Endothelial cell of umbilical vein (primary cell): ENCODE data around the gene VPS13A. TPM values are rescaled to one million over a fixed set of nuclear protein-coding genes. Genes with fewer than 3 reads are reported as not detected.
A peak's percentile ranks its signal among the peaks of the same experiment; 100 is the strongest.

Source experiments
- BruUV-seq: library from RNA; stranded (reverse); fragments of 400-500 nt; replicated peaks from 2 replicates; lab custom pipeline; 2021; lab: Mats Ljungman, UMichigan
- CTCF ChIA-PET: fragments of 300-600, 350-600 bp; sonication (Branson Sonifier 250); formaldehyde crosslinking; loops from one replicate; lab custom pipeline; 2021; ENCODE audit warnings: antibody characterized with exemption, inconsistent platforms; lab: Charles Lee
- POLR2A ChIA-PET: fragments of 300-600, 350-600 bp; sonication (Branson Sonifier 250); formaldehyde crosslinking; loops from one replicate; lab custom pipeline; 2021; ENCODE audit warnings: antibody characterized with exemption, inconsistent platforms; lab: Charles Lee
- DNase-seq: peaks from one replicate; pipeline ENCODE4 v3.0.0-alpha.2; 2011; ENCODE audit warnings: low read depth, low spot score
- FAIRE-seq: peaks from 2 replicates; lab custom pipeline; 2011; peaks lifted over from hg19 to GRCh38; lab: Jason Lieb, UNC
- H2AFZ ChIP-seq: 2 replicates; pipeline ENCODE4 v1.6.0; 2012; ENCODE audit warnings: low read depth, low read length, control low read depth, inconsistent platforms
- H3K27ac ChIP-seq: 2 replicates; pipeline ENCODE4 v1.5.1; 2011; ENCODE audit warnings: low read depth, mild to moderate bottlenecking, control low read depth, low read length, moderate library complexity; ENCODE audit not compliant: insufficient read depth
- H3K27me3 ChIP-seq, 2 experiments: 2 replicates each; pipeline versions ENCODE4 v1.6.0 to v1.6.1; 2011; ENCODE audit warnings: low read length in 2 of 2, mixed read lengths in 1 of 2; ENCODE audit not compliant: control insufficient read depth in 2 of 2, insufficient read depth in 2 of 2
- H3K36me3 ChIP-seq, 2 experiments: 2 replicates in 1 of 2; 3 replicates in 1 of 2; pipeline ENCODE4 v1.5.1; 2011; ENCODE audit warnings: low read length in 2 of 2, mild to moderate bottlenecking in 1 of 2, moderate library complexity in 1 of 2; ENCODE audit not compliant: control insufficient read depth in 2 of 2, insufficient read depth in 2 of 2; ENCODE audit errors: extremely low read depth in 1 of 2
- H3K4me1 ChIP-seq: 3 replicates; pipeline ENCODE4 v1.5.1; 2011; ENCODE audit warnings: mild to moderate bottlenecking, low read length; ENCODE audit not compliant: control insufficient read depth, insufficient read depth; ENCODE audit errors: extremely low read depth
- H3K4me2 ChIP-seq: 2 replicates; pipeline ENCODE4 v1.6.1; 2011; ENCODE audit warnings: low read length, control low read depth, mixed read lengths; ENCODE audit not compliant: insufficient read depth
- H3K4me3 ChIP-seq, 3 experiments: fragments of 200-600 bp in 1 of 3; sonication (generic), shearing (Covaris generic) in 1 of 3; replicated peaks in 1 of 3; 2 replicates each; pipeline ENCODE4 v1.5.1; 2011 to 2016; ENCODE audit warnings: control low read depth in 3 of 3, low read length in 3 of 3, mild to moderate bottlenecking in 2 of 3, inconsistent platforms in 1 of 3, low read depth in 1 of 3, moderate library complexity in 1 of 3; ENCODE audit not compliant: insufficient read depth in 1 of 3
- H3K79me2 ChIP-seq: 2 replicates; pipeline ENCODE4 v1.6.0; 2012; ENCODE audit warnings: low read length, inconsistent platforms; ENCODE audit not compliant: control insufficient read depth, insufficient read depth
- H3K9ac ChIP-seq: replicated peaks from 2 replicates; pipeline ENCODE3; 2011; ENCODE audit warnings: low read length, control low read depth; ENCODE audit not compliant: insufficient read depth; ENCODE audit errors: extremely low read depth
- H3K9me1 ChIP-seq: replicated peaks from 3 replicates; pipeline ENCODE4 v1.6.0; 2011; ENCODE audit warnings: mild to moderate bottlenecking, low read length; ENCODE audit not compliant: control insufficient read depth, insufficient read depth; ENCODE audit errors: extremely low read depth
- H3K9me3 ChIP-seq: replicated peaks from 2 replicates; pipeline ENCODE4 v1.5.1; 2012; ENCODE audit warnings: low read length, inconsistent platforms; ENCODE audit not compliant: control insufficient read depth, insufficient read depth
- H4K20me1 ChIP-seq: replicated peaks from 2 replicates; pipeline ENCODE3; 2011; ENCODE audit warnings: mild to moderate bottlenecking, low read length; ENCODE audit not compliant: control insufficient read depth, insufficient read depth; ENCODE audit errors: extremely low read depth
- EZH2 ChIP-seq: IDR thresholded peaks from 2 replicates; pipeline ENCODE4 v1.6.1; 2012; ENCODE audit warnings: borderline replicate concordance, low read depth, mild to moderate bottlenecking, moderate library complexity, low read length, inconsistent platforms; ENCODE audit not compliant: severe bottlenecking
- FOS ChIP-seq: IDR thresholded peaks from 2 replicates; pipeline ENCODE4 v1.6.1; 2011; ENCODE audit warnings: mild to moderate bottlenecking, low read length, moderate library complexity, borderline replicate concordance; ENCODE audit not compliant: insufficient read depth
- GATA2 ChIP-seq: IDR thresholded peaks from 2 replicates; pipeline ENCODE4 v1.7.0; 2011; ENCODE audit warnings: low read depth, mild to moderate bottlenecking, moderate library complexity, mixed read lengths, low read length; ENCODE audit not compliant: insufficient read length, insufficient read depth
- JUN ChIP-seq: IDR thresholded peaks from 2 replicates; pipeline ENCODE4 v1.6.1; 2011; ENCODE audit warnings: borderline replicate concordance, low read depth; ENCODE audit not compliant: insufficient read length, insufficient read depth
- MYC ChIP-seq: IDR thresholded peaks from one replicate; pipeline ENCODE4 v1.6.1; 2011; ENCODE audit warnings: mild to moderate bottlenecking, low read depth, low read length
- dilution Hi-C: fragments of 300-500 bp; cut with MboI; formaldehyde crosslinking; loops from one replicate; pipeline ENCODE4 v1.15.0; 2019; ENCODE audit warnings: low sequenced_read_pairs; ENCODE audit not compliant: extremely low pct_ligation_motif_present
- intact Hi-C: fragments of 100-400 bp; cut with micrococcal nuclease; formaldehyde crosslinking; loops from one replicate; pipeline ENCODE4 v1.10.0; 2022
- polyA plus RNA-seq, 4 experiments: library from polyadenylated mRNA; depleted of rRNA in 3 of 4; stranded (reverse) in 3 of 4; unstranded in 1 of 4; fragments of >200 nt; gene quantifications; 2 replicates each; pipeline versions ENCODE4 v1.2.1 to v1.2.3, GENCODE V29; 2011 to 2012; ENCODE audit warnings: missing spikeins in 1 of 4
- total RNA-seq: library from RNA; stranded (reverse); gene quantifications from 2 replicates; pipeline ENCODE4 v1.2.3, GENCODE V29; 2021
- TF ChIP-seq, protein P1 (sequence below), 2 donors: IDR thresholded peaks; 1 replicate in 1 of 2; 2 replicates in 1 of 2; pipeline ENCODE4 v1.5.1; 2011; ENCODE audit warnings: low read length in 2 of 2, mild to moderate bottlenecking in 2 of 2, moderate library complexity in 2 of 2, control low read depth in 1 of 2, inconsistent platforms in 1 of 2, low read depth in 1 of 2; ENCODE audit not compliant: insufficient read depth in 1 of 2; ENCODE audit errors: extremely low read depth in 1 of 2

VPS13A gene
- total and polyA plus RNA-seq, 2 donors (not counting 3 experiments of a cell fraction or from before 2014, with no cell fraction given), result 4.7 to 33.3 TPM

DNA sequence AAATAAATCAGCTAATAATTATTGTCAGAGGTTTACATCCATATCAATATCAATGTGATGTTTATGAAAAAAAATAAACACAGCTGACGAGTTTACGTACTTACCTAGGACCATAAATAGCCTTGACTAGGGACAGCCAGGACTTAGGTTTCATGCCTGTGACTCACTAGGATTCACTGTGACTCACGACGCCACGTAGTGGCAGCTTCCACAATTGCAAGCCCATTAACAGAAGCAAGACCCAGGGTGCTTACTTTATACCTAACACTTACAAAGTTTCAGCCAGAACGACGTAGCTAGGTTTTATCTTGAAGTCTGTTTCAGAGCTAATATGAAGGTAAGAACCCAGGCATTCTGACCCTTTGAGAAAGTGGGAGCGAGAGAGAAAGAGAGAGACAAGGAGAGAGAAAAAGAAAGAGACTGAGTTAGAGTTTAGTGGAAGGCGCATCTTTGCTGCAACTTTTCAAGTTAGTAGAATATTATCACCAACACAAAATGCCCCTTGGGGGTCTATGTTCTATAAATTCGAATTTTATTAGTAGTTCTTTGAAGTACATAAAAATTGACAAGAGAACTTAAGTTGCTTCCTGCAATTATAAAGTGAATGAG lies 279.6 kb downstream of the VPS13A start:
- Histone ChIP-seq H3K79me2 (no peaks in the 10 kb centered on the region), H2AFZ (no peak overlapping the region), H3K9me1 (no peaks in the 10 kb centered on the region), H3K4me1 (no peaks in the 10 kb centered on the region), H3K4me3 (no peak overlapping the region), H3K9me3 (no peaks in the 10 kb centered on the region), H3K27ac (no peak overlapping the region), H3K27me3 (no peaks in the 10 kb centered on the region), H3K9ac (no peak overlapping the region), H3K4me2 (no peak overlapping the region), H3K36me3 (no peaks in the 10 kb centered on the region), H4K20me1 (no peaks in the 10 kb centered on the region)
- TF ChIP-seq EZH2 (no peak), MYC (no peak), FOS (peak; percentile 65), JUN (peak; percentile 64), GATA2 (no peak)
- TF ChIP-seq, protein P1, sequence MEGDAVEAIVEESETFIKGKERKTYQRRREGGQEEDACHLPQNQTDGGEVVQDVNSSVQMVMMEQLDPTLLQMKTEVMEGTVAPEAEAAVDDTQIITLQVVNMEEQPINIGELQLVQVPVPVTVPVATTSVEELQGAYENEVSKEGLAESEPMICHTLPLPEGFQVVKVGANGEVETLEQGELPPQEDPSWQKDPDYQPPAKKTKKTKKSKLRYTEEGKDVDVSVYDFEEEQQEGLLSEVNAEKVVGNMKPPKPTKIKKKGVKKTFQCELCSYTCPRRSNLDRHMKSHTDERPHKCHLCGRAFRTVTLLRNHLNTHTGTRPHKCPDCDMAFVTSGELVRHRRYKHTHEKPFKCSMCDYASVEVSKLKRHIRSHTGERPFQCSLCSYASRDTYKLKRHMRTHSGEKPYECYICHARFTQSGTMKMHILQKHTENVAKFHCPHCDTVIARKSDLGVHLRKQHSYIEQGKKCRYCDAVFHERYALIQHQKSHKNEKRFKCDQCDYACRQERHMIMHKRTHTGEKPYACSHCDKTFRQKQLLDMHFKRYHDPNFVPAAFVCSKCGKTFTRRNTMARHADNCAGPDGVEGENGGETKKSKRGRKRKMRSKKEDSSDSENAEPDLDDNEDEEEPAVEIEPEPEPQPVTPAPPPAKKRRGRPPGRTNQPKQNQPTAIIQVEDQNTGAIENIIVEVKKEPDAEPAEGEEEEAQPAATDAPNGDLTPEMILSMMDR (IDR thresholded peaks at IDR 0.05; ENCODE audit: extremely low read depth in 1 of 2, insufficient read depth in 1 of 2, low read depth in 1 of 2, low read length in 2 of 2), result peak; percentile 81 to 90
- FAIRE-seq, result peak; percentile 88
- POLR2A ChIA-PET, result interaction anchor here (0.6 kb wide), 1 partner anchor 27 kb away, joined by 8 read pairs; no protein-coding TSS in a partner anchor
- CTCF ChIA-PET, result interaction anchor here (0.7 to 9.4 kb wide), 46 partner anchors 10 to 675 kb away, joined by 3 to 214 read pairs (median 4); partner anchors contain the start of gene GNA14
- no TSS peak for BruUV-seq
- dilution Hi-C loops, result no loop called here
- peak; percentile 93 for DNase-seq
- intact Hi-C loops, result loop anchor here (2.0 to 10.0 kb wide), 7 partner anchors 24 to 758 kb away; no protein-coding TSS in a partner anchor
